GM23338 (cell line): ENCODE measurements around the gene NDUFS2. TPM values are rescaled to one million over a fixed set of nuclear protein-coding genes. Genes with fewer than 3 reads are reported as not detected.
A peak's percentile ranks its signal among the peaks of the same experiment; 100 is the strongest.

ENCODE experiments used
- ATAC-seq: fragments of 200-7000 bp; cut with Tn5 transposase; 3 replicates; pipeline ENCODE4 v1.9.1; 2020
- DNase-seq: peaks from one replicate; pipeline ENCODE4 v3.0.0-alpha.2; 2015; ENCODE audit warnings: low spot score
- H2AFZ ChIP-seq: fragments of 200-600 bp; sonication (generic); 2 replicates; pipeline ENCODE4 v1.8.0; 2016; ENCODE audit warnings: antibody characterized with exemption, mild to moderate bottlenecking, moderate library complexity
- H3F3A ChIP-seq: fragments of 200-600 bp; sonication (generic); replicated peaks from 2 replicates; pipeline ENCODE4 v1.8.0; 2017; ENCODE audit warnings: antibody characterized with exemption, mixed run types, low read depth
- H3K27ac ChIP-seq: fragments of 200-600 bp; sonication (generic); 2 replicates; pipeline ENCODE4 v1.6.1; 2016; ENCODE audit warnings: low read depth
- H3K27me3 ChIP-seq: fragments of 200-600 bp; sonication (generic); 2 replicates; pipeline ENCODE4 v1.8.0; 2016; ENCODE audit warnings: mild to moderate bottlenecking, mixed run types, moderate library complexity; ENCODE audit not compliant: insufficient read depth
- H3K36me3 ChIP-seq: fragments of 200-600 bp; sonication (generic); 2 replicates; pipeline ENCODE4 v1.8.0; 2016; ENCODE audit warnings: mild to moderate bottlenecking; ENCODE audit not compliant: insufficient read depth
- H3K4me1 ChIP-seq: fragments of 200-600 bp; sonication (generic); 2 replicates; pipeline ENCODE4 v1.8.0; 2016; ENCODE audit warnings: mild to moderate bottlenecking, moderate library complexity; ENCODE audit not compliant: insufficient read depth
- H3K4me2 ChIP-seq: fragments of 200-600 bp; sonication (generic); 2 replicates; pipeline ENCODE4 v1.7.1; 2017; ENCODE audit warnings: mixed run types
- H3K4me3 ChIP-seq: fragments of 200-600 bp; sonication (generic); 2 replicates; pipeline ENCODE4 v1.6.1; 2016; ENCODE audit warnings: mixed run types
- H3K79me2 ChIP-seq: fragments of 200-600 bp; sonication (generic); replicated peaks from 2 replicates; pipeline ENCODE4 v1.8.0; 2017; ENCODE audit warnings: mild to moderate bottlenecking; ENCODE audit not compliant: insufficient read depth
- H3K9me2 ChIP-seq: fragments of 200-600 bp; sonication (generic); 2 replicates; pipeline ENCODE4 v1.8.0; 2017; ENCODE audit not compliant: insufficient read depth
- H4K20me1 ChIP-seq: fragments of 200-600 bp; sonication (generic); replicated peaks from 2 replicates; pipeline ENCODE4 v1.8.0; 2017; ENCODE audit warnings: mild to moderate bottlenecking; ENCODE audit not compliant: insufficient read depth
- H3K27ac Mint-ChIP-seq: 2 replicates; pipeline ENCODE4 v1.8.0; 2020; ENCODE audit warnings: inconsistent platforms, mild to moderate bottlenecking, moderate library complexity, mixed read lengths
- H3K27me3 Mint-ChIP-seq: 3 replicates; pipeline ENCODE4 v1.8.0; 2022; ENCODE audit warnings: low read depth, mild to moderate bottlenecking, moderate library complexity, mixed read lengths, inconsistent platforms; ENCODE audit not compliant: insufficient read depth, poor library complexity
- H3K36me3 Mint-ChIP-seq: 3 replicates; pipeline ENCODE4 v1.8.0; 2021; ENCODE audit warnings: low read depth, mild to moderate bottlenecking, inconsistent platforms, moderate library complexity, mixed read lengths
- H3K4me1 Mint-ChIP-seq: 3 replicates; pipeline ENCODE4 v1.8.0; 2020; ENCODE audit warnings: mild to moderate bottlenecking, inconsistent platforms, mixed read lengths
- H3K4me3 Mint-ChIP-seq: 3 replicates; pipeline ENCODE4 v1.8.0; 2021; ENCODE audit warnings: moderate library complexity, mild to moderate bottlenecking, inconsistent platforms, mixed read lengths
- H3K9me3 Mint-ChIP-seq: 3 replicates; pipeline ENCODE4 v1.8.0; 2020; ENCODE audit warnings: moderate library complexity, mild to moderate bottlenecking, inconsistent platforms, mixed read lengths
- CREB1 ChIP-seq: fragments of 250-450 bp; sonication (Bioruptor Pico); IDR thresholded peaks from 2 replicates; pipeline ENCODE4 v1.5.0; 2020; ENCODE audit warnings: low read depth, mild to moderate bottlenecking, moderate library complexity
- CTCF ChIP-seq, 2 experiments: fragments of 200-600 bp in 1 of 2; sonication (generic) in 1 of 2; conservative IDR thresholded peaks; 2 replicates each; pipeline versions ENCODE4 v1.5.1 to v1.6.1; 2016 to 2017; ENCODE audit warnings: antibody characterized with exemption in 2 of 2, low read depth in 2 of 2, mild to moderate bottlenecking in 2 of 2, moderate library complexity in 1 of 2
- EZH2 ChIP-seq: fragments of 200-600 bp; sonication (generic); IDR thresholded peaks from one replicate; pipeline ENCODE4 v1.8.0; 2017; ENCODE audit warnings: antibody characterized with exemption, mild to moderate bottlenecking, low read depth; ENCODE audit not compliant: unreplicated experiment
- EZH2phosphoT487 ChIP-seq: fragments of 200-600 bp; sonication (generic); IDR thresholded peaks from one replicate; pipeline ENCODE4 v1.8.1; 2018; ENCODE audit warnings: antibody characterized with exemption; ENCODE audit not compliant: unreplicated experiment
- JUNB ChIP-seq: IDR thresholded peaks from one replicate; pipeline ENCODE4 v1.6.1; 2016; ENCODE audit warnings: antibody characterized with exemption; ENCODE audit not compliant: unreplicated experiment
- NANOG ChIP-seq: IDR thresholded peaks from 2 replicates; pipeline ENCODE4 v1.6.1; 2016; ENCODE audit warnings: antibody characterized with exemption, borderline replicate concordance
- POLR2AphosphoS5 ChIP-seq: IDR thresholded peaks from 2 replicates; pipeline ENCODE4 v1.6.1; 2016; ENCODE audit warnings: antibody characterized with exemption, low read depth
- REST ChIP-seq: IDR thresholded peaks from one replicate; pipeline ENCODE4 v1.6.1; 2018; ENCODE audit warnings: antibody characterized with exemption; ENCODE audit not compliant: unreplicated experiment
- STAT1 ChIP-seq: IDR thresholded peaks from one replicate; pipeline ENCODE4 v1.6.1; 2016; ENCODE audit warnings: antibody characterized with exemption; ENCODE audit not compliant: unreplicated experiment
- ZNF114 ChIP-seq: fragments of 250-450 bp; sonication (Bioruptor Pico); IDR thresholded peaks from 2 replicates; pipeline ENCODE4 v1.5.0; 2020; ENCODE audit warnings: mild to moderate bottlenecking, moderate library complexity
- ZNF462 ChIP-seq: fragments of 250-450 bp; sonication (Bioruptor Pico); IDR thresholded peaks from 2 replicates; pipeline ENCODE4 v1.5.0; 2020; ENCODE audit warnings: mild to moderate bottlenecking, moderate library complexity
- polyA plus RNA-seq: library from polyadenylated mRNA; unstranded; fragments of >200 nt; fragmentation: Nextera tagmentation; extraction: Ambion mirVana; gene quantifications from 2 replicates; pipeline ENCODE4 v1.2.1, GENCODE V29; 2016
- total RNA-seq: library from RNA; depleted of rRNA; stranded (reverse); fragments of >200 nt; shearing (Covaris generic); gene quantifications from 2 replicates; pipeline ENCODE4 v1.2.3, GENCODE V29; 2014
- TF ChIP-seq, protein P1 (sequence below): IDR thresholded peaks from 2 replicates; pipeline ENCODE4 v1.6.1; 2016; ENCODE audit warnings: antibody characterized with exemption

NDUFS2 gene
- total and polyA plus RNA-seq, 2 experiments from 2014 or later = 56.7 to 131 TPM

GRCh38 chr1:161153682-161154337 lies 48.4 kb upstream of the NDUFS2 start, which contains the start of gene UFC1 (continued):
- TF ChIP-seq CTCF (conservative IDR thresholded peaks at IDR 0.05; ENCODE audit: low read depth in 2 of 2) = no peak

- Mint-ChIP-seq H3K27ac (no peak overlapping the region), H3K4me3 (peak overlapping the region; percentile 84; the same call in 1 of the 3 replicates)
- H3K79me2 ChIP-seq = peaks cover 14% of the 10 kb centered on the region; the same call in 1 of the 2 replicates
These were observed 44.3 kb upstream of the NDUFS2 start for GRCh38 chr1:161157867-161158266.

More at GRCh38 chr1:161157867-161158266, 44.3 kb upstream of the NDUFS2 start:
- Histone ChIP-seq H4K20me1 (no peaks in the 10 kb centered on the region), H3K9me2 (no peaks in the 10 kb centered on the region), H3K27ac (no peak overlapping the region), H3K27me3 (no peaks in the 10 kb centered on the region), H3K36me3 (no peaks in the 10 kb centered on the region; the same call in none of the 2 replicates), H3K4me2 (no peak overlapping the region), H3F3A (peaks cover 27% of the 10 kb centered on the region), H2AFZ (no peak overlapping the region), H3K4me1 (peaks cover 13% of the 10 kb centered on the region), H3K4me3 (no peak overlapping the region)
- DNase-seq (no peak), ATAC-seq (no peak)
- peaks cover 35% of the 10 kb centered on the region for H3K36me3 Mint-ChIP-seq
- H3K9me3 Mint-ChIP-seq = no peaks in the 10 kb centered on the region
- H3K27me3 Mint-ChIP-seq = peaks cover 17% of the 10 kb centered on the region
- H3K4me1 Mint-ChIP-seq = peaks cover 25% of the 10 kb centered on the region
- no peak for TF ChIP-seq REST
- no peak for TF ChIP-seq CREB1 (CRISPR knock-in tag)
- TF ChIP-seq STAT1 = no peak
- no peak for TF ChIP-seq NANOG
- TF ChIP-seq EZH2 = no peak
- no peak for TF ChIP-seq ZNF462
- TF ChIP-seq EZH2phosphoT487 = no peak
- no peak for TF ChIP-seq ZNF114
- TF ChIP-seq POLR2AphosphoS5 = no peak
- TF ChIP-seq, protein P1, sequence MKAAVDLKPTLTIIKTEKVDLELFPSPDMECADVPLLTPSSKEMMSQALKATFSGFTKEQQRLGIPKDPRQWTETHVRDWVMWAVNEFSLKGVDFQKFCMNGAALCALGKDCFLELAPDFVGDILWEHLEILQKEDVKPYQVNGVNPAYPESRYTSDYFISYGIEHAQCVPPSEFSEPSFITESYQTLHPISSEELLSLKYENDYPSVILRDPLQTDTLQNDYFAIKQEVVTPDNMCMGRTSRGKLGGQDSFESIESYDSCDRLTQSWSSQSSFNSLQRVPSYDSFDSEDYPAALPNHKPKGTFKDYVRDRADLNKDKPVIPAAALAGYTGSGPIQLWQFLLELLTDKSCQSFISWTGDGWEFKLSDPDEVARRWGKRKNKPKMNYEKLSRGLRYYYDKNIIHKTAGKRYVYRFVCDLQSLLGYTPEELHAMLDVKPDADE = no peak
- TF ChIP-seq JUNB = no peak
